Small intestine (tissue), 7 donors: Measurements from ENCODE around the gene LGALS14. TPM values are rescaled to one million over a fixed set of nuclear protein-coding genes. Genes with fewer than 3 reads are reported as not detected.
A peak's percentile ranks its signal among the peaks of the same experiment; 100 is the strongest.
"Not testable (repeated sequence)": the region's sequence is repeated elsewhere in the genome, so short reads cannot be mapped to it uniquely, and the experiment has no call there.

Source experiments
- DNase-seq, 2 donors: peaks; one replicate each; pipeline versions ENCODE4 v3.0.0 to v3.0.0-alpha.2; 2013
- FAIRE-seq: peaks from 2 replicates; lab custom pipeline; 2012; peaks lifted over from hg19 to GRCh38; lab: Jason Lieb, UNC
- H3K27ac ChIP-seq, 3 donors: one replicate each; pipeline ENCODE4 v1.5.1; 2013; ENCODE audit warnings: low read length in 2 of 3, mild to moderate bottlenecking in 2 of 3, control low read depth in 1 of 3, inconsistent platforms in 1 of 3, low read depth in 1 of 3, moderate library complexity in 1 of 3
- H3K27me3 ChIP-seq, 3 donors: one replicate each; pipeline ENCODE4 v1.6.1; 2013; ENCODE audit warnings: low read length in 3 of 3, inconsistent platforms in 1 of 3; ENCODE audit not compliant: control insufficient read depth in 3 of 3, insufficient read depth in 3 of 3
- H3K36me3 ChIP-seq, 3 donors: one replicate each; pipeline ENCODE4 v1.6.1; 2013; ENCODE audit warnings: low read length in 3 of 3, inconsistent platforms in 1 of 3, low read depth in 1 of 3, mild to moderate bottlenecking in 1 of 3, moderate library complexity in 1 of 3; ENCODE audit not compliant: control insufficient read depth in 3 of 3, insufficient read depth in 2 of 3
- H3K4me1 ChIP-seq, 3 donors: one replicate each; pipeline ENCODE4 v1.6.1; 2013; ENCODE audit warnings: low read length in 2 of 3, inconsistent platforms in 1 of 3, low read depth in 1 of 3, mild to moderate bottlenecking in 1 of 3, moderate library complexity in 1 of 3; ENCODE audit not compliant: control insufficient read depth in 3 of 3, insufficient read depth in 2 of 3
- H3K4me3 ChIP-seq, 3 donors: one replicate each; pipeline ENCODE4 v1.5.1; 2013; ENCODE audit warnings: low read length in 3 of 3, control low read depth in 1 of 3, inconsistent platforms in 1 of 3, low read depth in 1 of 3, mild to moderate bottlenecking in 1 of 3, moderate library complexity in 1 of 3
- H3K9me3 ChIP-seq, 2 donors: one replicate each; pipeline ENCODE4 v1.6.1; 2013; ENCODE audit warnings: low read depth in 1 of 2, low read length in 1 of 2; ENCODE audit not compliant: control insufficient read depth in 2 of 2, insufficient read depth in 1 of 2
- WGBS, 3 donors: extraction: QIAGEN DNeasy Blood & Tissue Kit; methylation state at CpG; one replicate each; pipeline ENCODE4 v1.1.7; 2013; 5-methylcytosine and 5-hydroxymethylcytosine counted together
- polyA plus RNA-seq, 4 donors: library from polyadenylated mRNA; stranded (reverse) in 3 of 4; unstranded in 1 of 4; fragments of 200-250 nt in 3 of 4; fragments of 120-200 nt in 1 of 4; gene quantifications; one replicate each; pipeline versions ENCODE4 v1.2.1 to v1.2.3, GENCODE V29; 2013
- donor health status: healthy with polysubstance abuse.
- donor health status: control.
- donor health status: control.
- donor health status: Bipolar disorder and iron deficiency.
- donor health status: healthy.

LGALS14 gene
- polyA plus RNA-seq, 4 donors: 5.1 TPM; not detected in 3

- FAIRE-seq (no peak), DNase-seq (no peak)
- Histone ChIP-seq H3K4me1 (peaks cover 0 to 2% (median 0%) of the 10 kb centered on the region in 3 donors), H3K36me3 (no peaks in the 10 kb centered on the region), H3K27ac (no peak overlapping the region), H3K4me3 (no peak overlapping the region), H3K27me3 (no peaks in the 10 kb centered on the region), H3K9me3 (no peaks in the 10 kb centered on the region)
- WGBS, 3 donors: 83 to 87% (median 87%) methylated on average over 5 of the region's 5 CpGs
These were observed 22.9 kb upstream of the LGALS14 start for GRCh38 chr19:39681416-39681815.

GRCh38 chr19:39684267-39684666 is 20.0 kb upstream of the LGALS14 start:
- no peak overlapping the region for H3K27ac ChIP-seq
- H3K9me3 ChIP-seq: peaks cover 0 to 3% of the 10 kb centered on the region in 2 donors
- no peaks in the 10 kb centered on the region for H3K36me3 ChIP-seq
- WGBS, 3 donors: 78 to 82% (median 78%) methylated on average over 5 of the region's 5 CpGs
- no peak overlapping the region for H3K4me3 ChIP-seq
- FAIRE-seq (no peak), DNase-seq (no peak)
- no peaks in the 10 kb centered on the region for H3K27me3 ChIP-seq
- H3K4me1 ChIP-seq: no peaks in the 10 kb centered on the region

- peaks cover 0 to 6% of the 10 kb centered on the region in 2 donors for H3K9me3 ChIP-seq
- FAIRE-seq (no peak), DNase-seq (no peak)
- no peaks in the 10 kb centered on the region for H3K36me3 ChIP-seq
- H3K4me3 ChIP-seq: no peak overlapping the region
- WGBS, 3 donors: 59 to 85% (median 79%) methylated on average over 3 of the region's 3 CpGs
- no peaks in the 10 kb centered on the region for H3K4me1 ChIP-seq
- H3K27me3 ChIP-seq: no peaks in the 10 kb centered on the region
- no peak overlapping the region for H3K27ac ChIP-seq
These were observed 17.5 kb upstream of the LGALS14 start for GRCh38 chr19:39686739-39687138.

GRCh38 chr19:39688637-39689036 is 15.6 kb upstream of the LGALS14 start:
- not testable (repeated sequence) for FAIRE-seq, H3K36me3 ChIP-seq, H3K4me1 ChIP-seq, H3K27ac ChIP-seq, H3K4me3 ChIP-seq, H3K9me3 ChIP-seq, H3K27me3 ChIP-seq
- DNase-seq: peak in 1 of 2 donors; percentile 26
- WGBS, 3 donors: 43 to 57% (median 47%) methylated on average over 4 of the region's 4 CpGs

GRCh38 chr19:39692166-39692565 is 12.1 kb upstream of the LGALS14 start:
- DNase-seq: no peak
- H3K27me3 ChIP-seq: no peaks in the 10 kb centered on the region
- no peak overlapping the region for H3K4me3 ChIP-seq
- H3K36me3 ChIP-seq: no peaks in the 10 kb centered on the region
- FAIRE-seq: no peak
- peaks cover 0 to 6% of the 10 kb centered on the region in 2 donors for H3K9me3 ChIP-seq
- WGBS, 3 donors: 72 to 83% (median 79%) methylated on average over 3 of the region's 3 CpGs
- H3K27ac ChIP-seq: no peak overlapping the region
- no peaks in the 10 kb centered on the region for H3K4me1 ChIP-seq

- Histone ChIP-seq H3K4me3 (no peak overlapping the region), H3K4me1 (no peaks in the 10 kb centered on the region), H3K27ac (no peak overlapping the region), H3K36me3 (no peaks in the 10 kb centered on the region), H3K27me3 (no peaks in the 10 kb centered on the region), H3K9me3 (peaks cover 0 to 6% of the 10 kb centered on the region in 2 donors)
- DNase-seq (no peak), FAIRE-seq (no peak)
- WGBS, 3 donors: 57 to 74% (median 63%) methylated on average over 1 of the region's 1 CpG
These were observed 11.5 kb upstream of the LGALS14 start for GRCh38 chr19:39692822-39693221.

GRCh38 chr19:39695759-39696158 is 8.5 kb upstream of the LGALS14 start:
- H3K9me3 ChIP-seq: no peaks in the 10 kb centered on the region
- H3K36me3 ChIP-seq: no peaks in the 10 kb centered on the region
- H3K27me3 ChIP-seq: no peaks in the 10 kb centered on the region
- H3K4me1 ChIP-seq: no peaks in the 10 kb centered on the region
- H3K4me3 ChIP-seq: no peak overlapping the region
- FAIRE-seq: no peak
- DNase-seq: no peak
- 49 to 68% (median 53%) methylated on average over 2 of the region's 2 CpGs for WGBS, 3 donors
- H3K27ac ChIP-seq: no peak overlapping the region

- WGBS, 3 donors: 65 to 69% (median 65%) methylated on average over 2 of the region's 2 CpGs
- Histone ChIP-seq H3K36me3 (no peaks in the 10 kb centered on the region), H3K4me3 (no peak overlapping the region), H3K27me3 (no peaks in the 10 kb centered on the region), H3K4me1 (no peaks in the 10 kb centered on the region), H3K27ac (no peak overlapping the region), H3K9me3 (no peaks in the 10 kb centered on the region)
- FAIRE-seq (no peak), DNase-seq (no peak)
These were observed 7.9 kb upstream of the LGALS14 start for GRCh38 chr19:39696387-39696786.

GRCh38 chr19:39698535-39698934 is 5.7 kb upstream of the LGALS14 start:
- FAIRE-seq: no peak
- no peaks in the 10 kb centered on the region for H3K9me3 ChIP-seq
- H3K4me1 ChIP-seq: no peaks in the 10 kb centered on the region
- H3K4me3 ChIP-seq: no peak overlapping the region
- no peak for DNase-seq
- H3K27me3 ChIP-seq: no peaks in the 10 kb centered on the region
- no peaks in the 10 kb centered on the region for H3K36me3 ChIP-seq
- H3K27ac ChIP-seq: no peak overlapping the region
